Measurements from ENCODE around the gene PRDM5.

GRCh38 chr4:120798570-120798969, 124.0 kb downstream of the PRDM5 start:
- TF ChIP-seq POLR2A (IDR thresholded peaks at IDR 0.05; ENCODE audit: low read length) (no peak), GATA1 (IDR thresholded peaks at IDR 0.05; ENCODE audit: low read depth, low read length) (no peak)

Data from erythroblast (primary cell).